Stimulated activated CD4-positive, alpha-beta T cell treated with anti-CD3 and anti-CD28 coated beads, Interleukin-15, amount 100 ng/mL, for 24 hours (primary cell): ENCODE results near the gene STARD8.
"Not testable (repeated sequence)": the region's sequence is repeated elsewhere in the genome, so short reads cannot be mapped to it uniquely, and the experiment has no call there.

Experiments
- DNase-seq: peaks from one replicate; pipeline ENCODE4 v3.0.0-alpha.2; 2020

Gene STARD8

DNA sequence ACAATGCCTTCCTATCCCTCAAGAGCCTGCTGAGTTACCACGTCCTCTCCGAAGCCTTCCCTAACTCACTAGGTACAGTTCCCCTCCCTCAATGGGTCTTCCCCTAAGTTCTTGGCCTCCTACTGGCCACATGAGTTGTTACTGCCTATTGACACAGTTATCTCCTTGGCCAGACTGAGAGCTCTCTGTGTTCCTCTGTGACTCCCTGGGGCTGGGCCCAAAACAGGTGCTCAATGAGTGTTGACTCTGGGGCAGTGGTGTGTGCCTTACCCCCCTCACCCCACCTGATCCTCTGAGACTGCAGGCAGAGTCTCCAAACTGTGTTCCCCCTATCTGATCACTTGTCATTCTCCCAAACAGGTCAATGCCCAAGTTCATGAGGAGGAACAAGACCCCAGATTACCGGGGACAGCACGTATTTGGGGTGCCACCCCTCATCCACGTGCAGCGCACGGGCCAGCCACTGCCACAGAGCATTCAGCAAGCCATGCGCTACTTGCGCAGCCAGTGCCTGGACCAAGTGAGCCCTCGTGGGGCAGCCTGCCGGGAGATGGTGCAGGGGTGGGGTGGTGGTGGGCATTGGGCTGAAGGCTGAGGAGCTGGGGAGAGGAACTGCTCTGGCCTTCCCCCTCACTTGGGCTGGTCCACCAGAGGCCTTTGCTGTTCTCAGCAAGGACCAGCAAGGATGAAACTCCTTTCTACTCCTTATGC lies 72.6 kb downstream of the STARD8 start:
- no peak for DNase-seq

DNA sequence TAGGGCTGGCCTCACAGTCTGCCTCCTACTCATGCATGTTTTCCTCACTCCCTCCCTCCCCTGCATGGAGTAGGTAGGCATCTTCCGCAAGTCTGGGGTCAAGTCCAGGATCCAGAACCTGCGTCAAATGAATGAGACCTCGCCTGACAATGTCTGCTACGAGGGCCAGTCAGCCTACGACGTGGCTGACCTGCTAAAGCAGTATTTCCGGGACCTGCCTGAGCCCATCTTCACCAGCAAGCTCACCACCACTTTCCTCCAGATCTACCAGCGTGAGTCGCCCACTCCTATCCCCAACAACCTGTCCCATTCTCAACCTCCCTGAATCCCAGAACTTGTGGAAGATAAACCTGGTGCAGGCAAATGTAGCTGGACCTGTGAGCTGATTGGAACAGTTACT lies 73.4 kb downstream of the STARD8 start:
- no peak for DNase-seq

DNA sequence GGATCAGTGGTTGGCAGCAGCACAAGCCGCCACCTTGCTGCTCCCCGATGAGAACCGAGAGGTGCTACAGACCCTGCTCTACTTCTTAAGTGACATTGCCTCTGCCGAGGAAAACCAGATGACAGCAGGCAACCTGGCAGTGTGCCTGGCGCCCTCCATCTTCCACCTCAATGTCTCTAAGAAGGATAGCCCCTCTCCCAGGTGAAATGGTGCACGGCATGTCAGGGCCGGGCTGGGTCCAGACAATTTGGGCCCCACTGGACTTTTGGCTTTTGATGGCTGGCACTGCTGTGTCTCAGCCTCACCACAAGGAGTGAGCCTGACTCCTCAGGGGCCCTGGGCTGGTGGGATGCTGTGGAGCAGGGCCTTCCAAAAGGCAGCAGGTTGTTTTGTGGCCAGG lies 74.1 kb downstream of the STARD8 start:
- DNase-seq = no peak

DNA sequence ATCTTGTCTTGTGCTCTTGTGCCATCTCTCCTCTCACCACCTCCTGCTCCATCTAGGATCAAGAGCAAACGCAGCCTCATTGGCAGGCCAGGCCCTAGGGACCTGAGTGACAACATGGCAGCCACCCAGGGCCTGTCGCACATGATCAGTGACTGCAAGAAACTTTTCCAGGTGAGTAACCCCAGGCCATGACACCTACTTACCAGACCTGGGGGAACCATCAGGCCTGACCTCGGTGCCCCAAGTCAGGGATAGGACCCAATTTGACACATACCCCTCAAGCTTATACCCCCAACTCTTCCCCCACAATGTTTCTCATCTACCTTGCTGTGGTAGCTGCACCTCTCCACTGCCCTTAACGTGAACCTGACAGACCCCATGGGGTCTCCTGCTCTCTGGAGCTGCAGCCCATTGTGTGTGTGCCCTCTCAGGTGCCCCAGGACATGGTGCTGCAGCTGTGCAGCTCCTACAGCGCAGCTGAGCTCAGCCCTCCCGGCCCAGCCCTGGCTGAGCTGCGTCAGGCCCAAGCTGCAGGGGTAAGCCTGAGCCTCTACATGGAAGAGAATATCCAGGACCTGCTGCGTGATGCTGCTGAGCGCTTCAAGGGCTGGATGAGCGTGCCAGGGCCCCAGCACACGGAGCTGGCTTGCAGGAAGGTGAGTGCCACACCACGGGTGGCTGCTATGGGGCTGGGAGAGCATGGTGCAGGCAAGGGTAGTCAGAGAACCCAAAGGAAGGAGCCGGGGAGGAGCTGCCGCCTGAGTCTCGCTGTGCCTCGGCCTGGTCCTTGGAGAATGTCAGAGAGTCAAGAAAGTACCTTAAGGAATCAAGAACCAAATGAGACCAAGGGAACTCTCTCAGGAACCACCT lies 74.8 kb downstream of the STARD8 start:
- no peak for DNase-seq

DNA sequence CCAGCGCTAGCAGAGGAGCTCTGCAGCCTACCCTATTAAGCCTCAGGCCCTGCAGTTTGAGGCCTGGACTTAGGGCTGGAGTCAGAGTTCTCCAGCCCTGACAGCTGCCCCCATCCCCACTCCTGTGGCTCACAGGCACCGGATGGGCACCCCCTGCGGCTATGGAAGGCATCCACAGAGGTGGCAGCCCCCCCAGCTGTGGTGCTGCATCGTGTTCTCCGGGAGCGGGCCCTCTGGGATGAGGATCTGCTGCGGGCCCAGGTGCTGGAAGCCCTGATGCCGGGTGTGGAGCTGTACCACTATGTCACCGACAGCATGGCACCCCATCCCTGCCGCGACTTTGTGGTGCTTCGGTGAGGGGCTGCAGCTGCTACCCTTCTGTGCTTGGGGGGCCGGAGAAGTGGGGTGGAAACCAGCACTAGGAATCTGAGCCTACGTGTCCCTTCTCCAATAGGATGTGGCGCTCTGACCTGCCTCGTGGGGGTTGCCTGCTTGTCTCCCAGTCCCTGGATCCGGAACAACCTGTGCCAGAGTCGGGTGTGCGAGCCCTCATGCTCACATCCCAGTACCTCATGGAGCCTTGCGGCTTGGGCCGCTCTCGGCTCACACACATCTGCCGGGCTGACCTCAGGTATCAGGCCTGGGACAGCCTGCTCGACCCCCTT lies 76.2 kb downstream of the STARD8 start:
- DNase-seq = no peak

DNA sequence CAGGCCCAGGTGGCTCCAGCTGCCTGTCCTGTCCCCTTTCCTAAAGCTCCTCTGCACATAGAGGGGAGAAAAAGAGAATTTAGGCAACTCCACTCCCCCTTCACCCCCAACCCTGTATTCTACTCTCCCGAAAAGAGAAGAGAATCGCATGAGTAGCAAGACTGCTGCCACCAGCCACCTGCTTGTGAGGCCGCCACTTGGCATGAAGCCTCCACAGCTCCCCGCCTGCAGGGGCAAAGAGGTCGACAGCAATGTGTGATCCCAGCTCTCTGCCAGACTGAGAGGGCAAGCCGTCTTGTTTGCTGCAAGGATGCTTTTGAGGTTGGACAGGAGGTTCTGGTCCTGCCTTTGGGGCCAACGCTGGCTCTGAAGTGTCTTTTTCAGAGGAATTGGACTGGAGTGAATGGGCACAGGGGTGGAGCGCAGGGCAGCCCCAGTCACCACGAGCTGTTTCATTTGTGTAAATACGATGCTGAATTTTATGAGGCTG lies 77.1 kb downstream of the STARD8 start:
- DNase-seq = no peak

DNA sequence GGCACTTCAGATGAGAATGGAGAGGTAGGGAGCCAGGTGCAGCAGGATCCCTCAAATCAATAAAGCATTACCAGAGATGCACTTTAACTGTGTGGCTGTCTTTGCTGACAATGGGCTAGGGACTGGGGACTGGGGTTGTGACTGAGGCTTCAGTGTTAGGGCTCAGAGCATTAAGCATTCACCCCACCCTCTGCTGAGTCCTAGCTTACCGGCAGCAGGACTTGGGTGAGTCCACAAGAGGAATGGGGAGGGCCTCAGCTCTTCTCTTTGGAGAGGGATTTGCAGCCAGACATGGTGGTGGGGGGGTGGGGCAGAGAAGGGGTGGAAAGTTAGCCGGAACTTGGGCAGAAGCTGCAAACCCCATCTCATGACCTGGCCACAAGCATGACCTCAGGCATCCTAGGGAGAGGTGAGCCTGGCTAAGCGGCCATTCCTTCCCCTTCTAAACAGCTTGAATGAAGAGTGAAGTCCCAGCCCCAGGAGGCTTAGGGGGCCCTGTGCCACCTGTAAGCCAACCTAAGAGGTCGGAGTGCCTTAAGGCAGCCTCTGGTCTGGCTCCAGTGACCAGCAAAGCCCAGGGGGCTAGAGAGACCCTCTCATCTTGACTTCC lies 78.4 kb downstream of the STARD8 start:
- no peak for DNase-seq

DNA sequence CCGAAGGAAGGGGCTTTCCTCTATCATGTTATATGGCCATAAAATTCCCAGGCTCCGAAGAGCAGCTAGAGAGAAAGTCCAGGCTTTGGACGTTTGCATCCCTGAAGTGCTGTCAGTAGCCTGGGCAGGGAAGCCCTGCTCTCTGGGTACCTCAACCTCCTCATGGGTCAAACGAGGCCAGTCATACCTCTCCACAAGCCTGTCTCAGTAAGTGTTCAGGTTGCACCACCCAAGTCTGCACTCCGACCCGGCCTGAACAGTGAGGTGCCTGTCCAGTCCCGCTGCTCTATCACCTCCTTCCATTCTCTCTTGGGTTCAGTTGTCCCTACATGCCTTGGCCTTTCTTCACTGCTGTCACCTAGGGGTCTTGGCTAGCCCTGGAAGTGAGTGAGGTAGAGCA lies 78.9 kb downstream of the STARD8 start:
- no peak for DNase-seq

DNA sequence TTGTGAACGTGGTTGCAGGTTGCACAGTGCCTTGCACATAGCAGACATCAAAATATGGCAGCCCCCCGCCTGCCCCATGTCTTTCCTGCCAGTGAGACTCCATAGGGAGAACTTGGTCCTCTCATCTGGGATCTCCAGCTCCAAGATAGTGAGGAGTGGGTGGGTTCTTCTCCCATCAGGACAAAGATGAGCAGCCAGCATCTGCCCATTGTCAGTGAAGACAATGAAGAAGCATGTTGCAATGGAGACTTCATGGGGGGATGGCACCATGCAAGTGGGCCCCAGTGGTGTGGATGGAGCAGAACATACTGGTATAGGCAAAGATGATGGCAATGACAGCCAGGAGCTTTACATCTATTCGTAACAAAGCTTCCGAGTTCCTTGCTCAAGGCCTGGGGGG lies 80.2 kb downstream of the STARD8 start:
- DNase-seq = no peak

DNA sequence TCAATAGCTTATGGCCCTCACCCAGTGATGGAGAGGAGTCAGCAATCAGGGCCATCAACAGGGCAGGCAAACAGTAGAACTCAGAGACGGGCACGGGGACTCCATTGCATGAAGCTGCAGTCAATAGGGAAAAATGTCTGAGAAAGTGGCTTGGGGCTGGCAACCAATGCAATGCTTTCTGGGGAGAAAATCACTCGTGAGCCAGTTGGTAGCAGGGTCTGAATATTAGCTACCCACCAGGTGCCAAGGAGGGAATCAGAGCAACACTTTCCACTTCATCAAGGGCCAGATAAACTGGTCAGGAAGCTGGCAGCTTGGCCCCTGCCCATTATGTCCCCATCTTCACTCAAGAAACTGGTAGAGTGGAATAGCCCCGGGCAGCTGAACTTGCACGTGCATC lies 80.7 kb downstream of the STARD8 start:
- no peak for DNase-seq

DNA sequence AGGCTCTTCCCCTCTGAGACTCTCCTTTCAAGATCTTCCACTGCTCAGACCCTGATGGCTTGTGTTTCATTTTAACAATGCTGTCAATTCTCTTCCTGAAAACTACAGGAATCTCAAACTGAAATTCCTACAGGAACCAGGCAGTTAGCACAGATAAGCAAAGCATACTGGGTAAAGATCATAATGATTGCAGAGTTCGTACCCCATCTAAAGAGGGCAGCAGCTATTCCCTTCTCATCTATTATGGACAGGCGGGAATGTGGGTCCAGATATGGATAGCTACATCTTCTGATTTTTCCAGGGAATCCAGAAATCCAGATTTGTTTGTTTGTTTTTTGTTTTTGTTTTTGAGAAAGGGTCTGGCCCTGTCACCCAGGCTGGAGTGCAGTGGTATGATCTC lies 83.8 kb downstream of the STARD8 start:
- no peak for DNase-seq

DNA sequence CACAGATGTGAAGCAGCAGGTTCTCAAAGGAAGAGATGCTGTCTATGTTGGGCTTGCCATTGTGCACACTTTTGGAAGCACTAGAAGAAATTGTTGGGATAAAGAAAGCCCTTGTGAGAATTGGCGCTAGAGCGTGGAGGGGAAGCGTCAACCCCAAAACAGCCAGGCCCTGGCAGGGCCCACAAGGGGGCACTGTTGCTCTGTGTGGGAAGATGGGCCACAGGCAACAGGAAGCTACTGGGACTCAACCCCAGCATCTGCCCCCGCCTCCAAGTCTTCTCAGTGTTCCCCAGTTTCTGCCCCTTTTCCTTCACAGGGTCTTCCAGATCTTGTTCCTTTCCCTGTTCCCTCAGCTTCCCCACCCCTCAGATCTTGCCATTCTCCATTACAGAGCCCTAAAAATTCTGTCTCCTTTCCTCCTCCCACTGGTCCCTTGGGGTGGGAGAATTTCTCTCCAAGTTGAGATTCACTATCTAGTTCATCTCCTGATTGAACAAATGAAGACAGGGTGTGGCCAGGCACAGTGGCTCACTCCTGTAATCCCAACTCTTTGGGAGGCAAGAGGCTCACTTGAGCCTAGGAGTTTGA lies 85.5 kb downstream of the STARD8 start:
- DNase-seq = peak; percentile 74

DNA sequence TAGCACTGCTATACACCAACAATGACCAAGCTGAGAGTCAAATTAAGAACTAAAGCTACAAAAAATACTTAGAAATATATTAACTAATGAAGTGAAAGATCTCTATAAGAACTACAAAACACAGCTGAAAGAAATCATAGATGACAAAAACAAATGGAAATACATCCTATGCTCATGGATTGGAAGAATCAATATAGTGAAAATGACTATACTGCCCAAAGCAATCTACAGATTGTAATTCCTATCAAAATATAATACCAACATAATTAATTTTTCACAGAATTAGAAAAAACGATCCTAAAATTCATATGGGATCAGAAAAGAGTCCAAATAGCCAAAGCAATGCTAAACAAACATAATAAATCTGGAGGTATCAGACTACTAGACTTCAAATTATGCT lies 87.8 kb downstream of the STARD8 start:
- DNase-seq = no peak

DNA sequence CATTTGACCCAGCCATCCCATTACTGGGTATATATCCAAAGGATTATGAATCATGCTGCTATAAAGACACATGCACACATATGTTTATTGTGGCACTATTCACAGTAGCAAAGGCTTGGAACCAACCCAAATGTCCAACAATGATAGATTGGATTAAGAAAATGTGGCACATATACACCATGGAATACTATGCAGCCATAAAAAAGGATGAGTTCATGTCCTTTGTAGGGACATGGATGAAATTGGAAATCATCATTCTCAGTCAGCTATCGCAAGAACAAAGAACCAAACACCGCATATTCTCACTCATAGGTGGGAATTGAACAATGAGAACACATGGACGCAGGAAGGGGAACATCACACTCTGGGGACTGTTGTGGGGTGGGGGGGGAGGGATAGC lies 94.4 kb downstream of the STARD8 start:
- DNase-seq = not testable (repeated sequence)

DNA sequence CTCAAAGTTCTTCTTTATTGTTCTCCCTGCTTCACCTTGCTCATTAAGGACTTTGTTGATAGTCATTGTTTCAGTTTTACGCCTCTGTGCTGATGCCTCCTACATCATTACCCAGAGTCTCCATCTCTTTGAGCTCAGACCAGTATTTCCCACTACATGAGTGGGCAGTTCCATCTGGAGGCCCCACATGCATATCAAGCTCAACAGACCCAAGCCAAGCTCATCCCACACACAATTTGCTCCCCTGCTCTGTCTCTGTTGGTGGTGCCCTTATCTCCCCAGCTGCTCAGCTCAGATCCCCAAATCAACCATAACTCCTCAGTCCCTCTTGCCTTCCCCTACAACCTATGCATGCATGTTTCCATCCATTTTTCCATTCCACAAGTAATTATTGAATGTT lies 96.3 kb downstream of the STARD8 start:
- no peak for DNase-seq

DNA sequence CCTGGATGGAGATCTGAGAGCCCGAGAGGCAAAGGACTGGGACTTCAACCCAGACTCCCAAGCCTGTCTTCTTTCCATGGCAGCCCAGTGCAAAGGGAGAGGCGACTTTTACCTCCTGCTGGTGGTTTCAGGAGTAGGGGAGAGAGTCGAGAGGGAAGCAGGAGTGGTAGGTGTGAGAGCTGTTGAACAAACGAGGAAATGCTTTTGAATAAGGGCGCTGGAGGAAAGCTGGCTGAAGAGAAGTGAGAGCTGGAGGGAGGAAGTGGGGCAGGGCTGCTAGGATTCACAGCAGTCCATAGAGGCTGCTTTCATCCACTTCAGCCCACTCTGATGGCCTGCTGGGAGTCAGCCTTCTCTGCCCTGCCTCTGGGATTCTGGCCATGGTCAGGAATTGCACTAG lies 99.5 kb downstream of the STARD8 start:
- DNase-seq = no peak

DNA sequence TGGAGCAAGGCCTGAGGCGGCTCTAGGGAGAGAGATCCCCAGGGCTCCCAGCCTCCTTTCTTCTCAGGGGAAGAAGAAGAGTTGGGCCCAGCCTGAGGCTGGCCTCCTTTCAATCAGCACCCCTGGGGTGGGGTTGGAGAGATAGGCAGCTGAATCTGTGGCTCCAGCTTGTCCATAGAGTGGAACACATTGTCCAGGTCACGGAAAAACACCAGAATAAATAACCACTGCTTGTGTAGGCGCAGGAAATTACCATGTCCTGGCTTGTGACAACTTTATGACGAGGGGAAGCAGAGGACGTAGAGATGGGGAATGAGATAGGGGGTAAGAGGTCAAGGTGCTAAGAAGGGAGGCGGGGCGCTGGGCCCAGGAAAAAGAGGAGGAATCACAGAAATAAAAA lies 100.6 kb downstream of the STARD8 start:
- DNase-seq = no peak

DNA sequence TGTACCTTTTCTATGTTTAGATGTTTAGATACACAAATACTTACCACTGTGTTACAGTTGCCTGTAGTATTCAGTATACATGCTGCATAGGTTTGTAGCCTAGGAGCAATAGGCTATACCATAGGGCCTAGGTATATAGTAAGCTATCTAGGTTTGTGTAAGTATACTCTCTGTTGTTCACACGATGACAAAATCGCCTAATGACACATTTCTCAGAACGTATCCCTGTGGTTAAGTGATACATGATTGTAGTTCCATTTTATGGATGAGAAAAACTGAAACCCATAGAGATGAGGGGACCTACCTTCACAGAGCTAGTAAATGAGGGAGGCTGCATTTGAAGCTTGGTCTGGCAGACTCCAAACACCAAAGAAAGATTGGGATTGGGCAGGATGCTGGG lies 102.0 kb downstream of the STARD8 start:
- no peak for DNase-seq

DNA sequence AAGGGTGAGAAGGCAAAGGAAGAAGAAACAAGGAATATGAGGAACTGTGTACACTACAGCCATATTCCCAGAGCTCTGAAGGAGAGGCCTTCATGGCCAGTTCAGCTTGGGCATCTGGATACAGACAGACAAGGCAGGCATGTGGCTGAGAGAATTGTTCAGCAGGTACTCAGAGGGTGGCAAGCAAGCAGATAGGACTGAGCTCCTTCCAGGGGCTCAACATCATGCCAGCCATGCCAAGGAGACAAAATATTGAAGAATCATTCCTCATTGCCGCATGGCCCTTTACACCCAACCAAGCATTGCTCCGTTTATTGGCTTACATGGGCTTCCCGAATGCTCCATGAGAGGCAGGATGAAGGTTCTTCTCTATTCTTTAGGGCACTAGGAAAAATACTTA lies 102.8 kb downstream of the STARD8 start:
- no peak for DNase-seq

DNA sequence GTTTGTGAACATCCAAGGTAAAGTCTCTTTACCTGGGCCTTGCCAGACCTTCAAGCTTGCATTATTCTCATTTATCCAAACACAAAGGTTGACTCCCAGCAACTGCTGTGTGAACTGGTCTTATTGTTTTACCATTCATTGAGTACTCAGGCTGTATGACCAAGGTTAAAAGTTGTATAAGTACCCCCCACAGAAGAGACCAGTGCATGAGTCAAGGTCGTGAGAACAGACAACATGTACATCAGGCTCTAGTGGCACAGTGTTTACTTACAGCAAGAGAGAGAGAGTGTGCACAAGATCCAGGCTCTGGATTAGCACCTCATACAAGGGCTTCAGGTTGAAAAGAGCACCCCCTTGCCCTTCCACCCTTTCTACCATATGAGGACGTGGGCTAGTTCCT lies 103.9 kb downstream of the STARD8 start:
- no peak for DNase-seq

DNA sequence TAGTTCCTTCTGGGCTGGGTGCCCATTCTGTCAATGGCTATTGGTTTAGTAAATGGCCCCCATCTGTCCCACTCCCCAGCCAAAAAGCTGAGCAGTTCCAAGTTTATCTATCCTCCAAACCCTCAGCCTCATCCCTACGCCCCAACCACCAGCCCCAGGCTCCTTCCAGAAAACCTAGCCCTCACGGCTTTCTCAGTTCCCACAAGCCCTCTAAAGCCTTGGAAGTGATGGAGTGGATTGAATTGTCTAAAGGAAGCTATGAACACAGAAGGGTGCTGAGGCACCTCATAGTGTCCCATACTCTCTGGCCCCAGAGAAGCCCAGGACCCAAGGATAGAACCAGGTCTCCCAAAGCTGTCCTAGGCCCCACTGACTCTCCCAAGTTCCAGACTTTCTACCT lies 105.8 kb downstream of the STARD8 start:
- no peak for DNase-seq

DNA sequence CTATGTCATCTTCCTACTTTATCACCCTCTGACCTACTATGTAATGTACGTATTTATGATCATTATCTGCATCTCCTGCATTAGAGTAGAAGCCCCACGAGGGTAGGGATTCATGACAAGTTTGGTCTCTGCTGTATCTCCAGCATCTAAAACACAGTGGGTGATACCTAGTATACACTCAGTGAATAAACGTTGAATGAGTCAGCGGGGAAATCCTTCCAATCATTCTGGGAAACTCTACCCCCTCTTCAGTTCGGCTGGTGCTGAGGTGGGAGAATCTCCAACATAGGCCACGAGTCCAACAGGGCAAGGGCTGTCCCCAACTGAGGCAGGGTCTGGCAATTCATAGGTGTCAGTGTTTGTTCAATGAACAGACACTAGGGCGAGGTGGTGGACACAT lies 106.9 kb downstream of the STARD8 start:
- no peak for DNase-seq

DNA sequence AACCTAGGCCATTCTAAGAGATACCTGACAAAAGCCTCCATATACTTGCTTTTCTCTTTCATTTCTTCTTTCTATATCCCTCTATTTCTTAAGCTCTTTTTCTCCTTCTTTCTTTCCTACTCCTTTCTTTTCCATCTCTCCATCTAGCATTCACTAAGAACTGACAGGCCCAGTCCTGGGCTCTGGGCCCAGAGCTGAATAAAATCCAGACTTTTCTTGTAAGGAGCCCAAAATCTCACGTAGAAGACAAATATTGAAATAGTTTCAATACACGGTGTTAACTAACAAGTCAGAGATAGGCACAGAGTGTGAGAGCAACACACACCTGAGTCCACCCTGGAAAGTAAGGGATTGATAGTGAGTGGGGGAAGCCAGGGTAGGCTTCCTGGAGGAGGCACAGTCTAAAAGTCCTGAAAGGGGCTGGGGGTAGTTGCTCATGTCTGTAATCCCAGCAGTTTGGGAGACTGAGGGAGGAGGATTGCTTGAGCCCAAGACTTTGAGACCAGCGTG lies 108.2 kb downstream of the STARD8 start:
- no peak for DNase-seq
